ENCODE data around the gene OSBPL2. TPM values are rescaled to one million over a fixed set of nuclear protein-coding genes. Genes with fewer than 3 reads are reported as not detected.
A peak's percentile ranks its signal among the peaks of the same experiment; 100 is the strongest.

Gene OSBPL2
- total RNA-seq, 1 experiment from 2014 or later, result 115 TPM

GRCh38 chr20:62308102-62308822 lies 69.9 kb downstream of the OSBPL2 start:
- Mint-ChIP-seq H3K4me1 (ENCODE audit: low read depth, unreplicated experiment) (peaks cover 38% of the 10 kb centered on the region), H3K9me3 (ENCODE audit: low read depth, unreplicated experiment) (no peaks in the 10 kb centered on the region), H3K27me3 (ENCODE audit: unreplicated experiment) (no peaks in the 10 kb centered on the region), H3K36me3 (ENCODE audit: insufficient read depth, unreplicated experiment) (peaks cover 93% of the 10 kb centered on the region), H3K27ac (ENCODE audit: unreplicated experiment) (peak overlapping the region; percentile 50), H3K4me3 (ENCODE audit: low read depth, unreplicated experiment) (no peak overlapping the region)
- intact Hi-C loops (cut with micrococcal nuclease; ENCODE audit: unreplicated experiment), result loop anchor here (10.0 kb wide), 1 partner anchor 177 kb away; no protein-coding TSS in a partner anchor
- TSS peak; percentile 6 for BruUV-seq (replicated peaks)
- no peak for TF ChIP-seq CTCF (IDR thresholded peaks at IDR 0.05; ENCODE audit: unreplicated experiment)
- DNase-seq, result no peak
- CTCF ChIA-PET, result no interaction called here

DNA sequence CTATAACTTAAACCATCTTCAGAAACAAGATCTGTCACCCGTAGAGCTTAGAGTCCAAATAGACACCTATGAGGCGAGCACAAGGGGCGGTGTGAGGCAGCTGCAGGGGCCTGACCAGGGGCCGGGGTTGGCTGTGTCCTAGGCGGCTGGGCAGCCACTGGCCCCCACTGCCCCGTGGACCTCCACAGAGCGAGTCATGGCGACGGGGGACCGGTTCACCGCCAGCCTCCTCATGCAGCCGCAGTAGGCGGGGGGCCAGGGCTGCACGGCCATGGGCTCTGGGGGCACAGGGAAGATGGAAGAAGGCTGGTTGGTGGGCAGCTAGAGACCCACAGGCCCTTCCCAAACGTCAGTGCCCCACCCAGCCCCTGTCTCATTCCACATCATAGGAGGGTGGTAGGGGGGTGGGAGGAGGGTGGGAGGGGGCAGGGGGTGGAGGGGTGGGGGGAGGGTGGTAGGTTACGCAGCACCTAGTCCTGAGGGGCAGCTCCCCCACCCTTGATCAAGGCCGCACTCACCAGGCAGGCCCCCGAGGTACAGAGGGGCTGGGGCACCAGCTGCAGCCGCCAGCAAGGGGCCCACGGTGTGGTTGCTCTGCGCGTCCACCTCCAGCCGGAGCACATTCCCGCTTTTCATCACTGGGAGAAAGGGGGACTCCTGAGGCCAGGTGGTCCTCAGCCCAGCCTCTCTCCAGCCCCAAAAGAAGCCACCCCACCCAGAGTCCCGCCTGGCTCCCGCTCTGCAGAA lies 71.0 kb downstream of the OSBPL2 start:
- H3K4me3 Mint-ChIP-seq (ENCODE audit: low read depth, unreplicated experiment), result no peak overlapping the region
- no peaks in the 10 kb centered on the region for H3K27me3 Mint-ChIP-seq (ENCODE audit: unreplicated experiment)
- intact Hi-C loops (cut with micrococcal nuclease; ENCODE audit: unreplicated experiment), result loop anchor here (10.0 kb wide), 1 partner anchor 175 kb away; no protein-coding TSS in a partner anchor
- peaks cover 93% of the 10 kb centered on the region for H3K36me3 Mint-ChIP-seq (ENCODE audit: insufficient read depth, unreplicated experiment)
- TSS peak; percentile 60 for BruUV-seq (replicated peaks)
- CTCF ChIA-PET, result no interaction called here
- no peak for TF ChIP-seq CTCF (IDR thresholded peaks at IDR 0.05; ENCODE audit: unreplicated experiment)
- no peaks in the 10 kb centered on the region for H3K9me3 Mint-ChIP-seq (ENCODE audit: low read depth, unreplicated experiment)
- no peak for DNase-seq
- peaks cover 32% of the 10 kb centered on the region for H3K4me1 Mint-ChIP-seq (ENCODE audit: low read depth, unreplicated experiment)
- peak overlapping the region; percentile 50 for H3K27ac Mint-ChIP-seq (ENCODE audit: unreplicated experiment)

DNA sequence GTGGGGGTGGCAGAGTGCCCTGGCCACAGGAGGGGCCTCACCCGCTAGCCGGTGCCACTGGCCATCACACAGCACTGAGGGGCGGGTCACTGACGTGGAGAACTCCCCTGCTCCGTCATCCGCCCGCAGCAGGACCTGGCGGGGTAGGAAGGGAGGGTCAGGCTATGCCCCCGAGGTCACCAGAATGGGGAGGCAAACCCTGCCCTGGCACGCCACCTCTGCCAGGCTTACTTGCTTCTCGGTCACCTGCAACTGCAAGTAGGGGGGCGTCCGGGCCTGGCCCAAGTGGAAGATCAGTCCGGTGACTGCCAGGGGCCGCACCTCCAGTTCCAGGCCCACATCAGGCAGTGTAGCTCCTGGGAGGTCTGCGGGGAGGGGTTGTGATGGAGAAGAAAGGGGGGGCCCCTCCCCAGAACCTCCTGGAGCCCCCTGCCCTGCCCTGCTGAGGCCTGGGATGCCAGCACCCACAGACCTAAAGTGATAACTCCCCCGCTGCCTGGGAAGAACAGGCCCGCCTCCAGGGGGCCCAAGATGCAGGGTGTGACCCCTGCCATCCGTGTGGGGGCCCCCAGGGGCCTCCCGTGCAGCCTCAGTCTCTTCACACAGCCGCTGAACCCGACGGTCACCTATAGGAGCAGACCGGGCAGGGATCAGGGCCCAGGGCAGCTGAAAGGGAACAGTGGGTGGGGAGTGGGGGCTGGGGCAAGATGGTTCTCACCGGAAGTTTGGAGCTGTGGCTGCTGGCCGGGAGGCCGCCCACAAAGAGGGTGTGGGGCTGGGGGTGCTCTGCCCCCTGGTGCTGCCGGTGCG lies 71.8 kb downstream of the OSBPL2 start:
- no peak for DNase-seq
- BruUV-seq (replicated peaks), result no TSS peak
- H3K27me3 Mint-ChIP-seq (ENCODE audit: unreplicated experiment), result no peaks in the 10 kb centered on the region
- peak overlapping the region; percentile 31 for H3K27ac Mint-ChIP-seq (ENCODE audit: unreplicated experiment)
- no peaks in the 10 kb centered on the region for H3K9me3 Mint-ChIP-seq (ENCODE audit: low read depth, unreplicated experiment)
- CTCF ChIA-PET, result interaction anchor here (0.6 kb wide), 1 partner anchor 476 kb away, joined by 5 read pairs; no protein-coding TSS in a partner anchor
- H3K4me3 Mint-ChIP-seq (ENCODE audit: low read depth, unreplicated experiment), result no peak overlapping the region
- H3K36me3 Mint-ChIP-seq (ENCODE audit: insufficient read depth, unreplicated experiment), result peaks cover 93% of the 10 kb centered on the region
- peaks cover 24% of the 10 kb centered on the region for H3K4me1 Mint-ChIP-seq (ENCODE audit: low read depth, unreplicated experiment)
- TF ChIP-seq CTCF (IDR thresholded peaks at IDR 0.05; ENCODE audit: unreplicated experiment), result no peak
- intact Hi-C loops (cut with micrococcal nuclease; ENCODE audit: unreplicated experiment), result loop anchor here (10.0 kb wide), 1 partner anchor 175 kb away; no protein-coding TSS in a partner anchor

- Mint-ChIP-seq H3K9me3 (ENCODE audit: low read depth, unreplicated experiment) (no peaks in the 10 kb centered on the region), H3K36me3 (ENCODE audit: insufficient read depth, unreplicated experiment) (peaks cover 93% of the 10 kb centered on the region), H3K4me3 (ENCODE audit: low read depth, unreplicated experiment) (no peak overlapping the region), H3K4me1 (ENCODE audit: low read depth, unreplicated experiment) (peaks cover 18% of the 10 kb centered on the region), H3K27ac (ENCODE audit: unreplicated experiment) (no peak overlapping the region), H3K27me3 (ENCODE audit: unreplicated experiment) (no peaks in the 10 kb centered on the region)
- no TSS peak for BruUV-seq (replicated peaks)
- DNase-seq, result no peak
- no peak for TF ChIP-seq CTCF (IDR thresholded peaks at IDR 0.05; ENCODE audit: unreplicated experiment)
- CTCF ChIA-PET, result interaction anchor here (0.6 kb wide), 1 partner anchor 8 kb away, joined by 4 read pairs; no protein-coding TSS in a partner anchor
- intact Hi-C loops (cut with micrococcal nuclease; ENCODE audit: unreplicated experiment), result no loop called here
These were observed 72.4 kb downstream of the OSBPL2 start for GRCh38 chr20:62310757-62311121.

Data from Calu3 (cell line).